Progenitor cell of endocrine pancreas (in vitro differentiated cells): Measurements from ENCODE around the gene DSG4. TPM values are rescaled to one million over a fixed set of nuclear protein-coding genes. Genes with fewer than 3 reads are reported as not detected.

Source experiments
- DNase-seq: peaks from one replicate; pipeline ENCODE4 v3.0.0; 2021; ENCODE audit warnings: low spot score; ENCODE audit not compliant: unreplicated experiment
- H3K27ac Mint-ChIP-seq: 2 replicates; pipeline ENCODE4 v1.8.0; 2021; ENCODE audit warnings: mild to moderate bottlenecking, moderate library complexity, mixed read lengths
- H3K27me3 Mint-ChIP-seq: 2 replicates; pipeline ENCODE4 v1.8.0; 2021; ENCODE audit warnings: mixed read lengths
- H3K36me3 Mint-ChIP-seq: 2 replicates; pipeline ENCODE4 v1.8.0; 2022; ENCODE audit warnings: mixed read lengths; ENCODE audit not compliant: insufficient read depth
- H3K4me1 Mint-ChIP-seq: 2 replicates; pipeline ENCODE4 v1.8.0; 2021; ENCODE audit warnings: low read depth, mixed read lengths
- H3K4me3 Mint-ChIP-seq: 2 replicates; pipeline ENCODE4 v1.8.0; 2021; ENCODE audit warnings: low read depth, mild to moderate bottlenecking, moderate library complexity, mixed read lengths
- H3K9me3 Mint-ChIP-seq: 2 replicates; pipeline ENCODE4 v1.8.0; 2021; ENCODE audit warnings: low read depth, mixed read lengths
- CTCF ChIP-seq: fragments of 200-600 bp; sonication (generic); IDR thresholded peaks from one replicate; pipeline ENCODE4 v1.5.0; 2021; ENCODE audit warnings: antibody characterized with exemption, mild to moderate bottlenecking; ENCODE audit not compliant: unreplicated experiment
- total RNA-seq: library from RNA; stranded (reverse); gene quantifications from 2 replicates; pipeline ENCODE4 v1.2.1, GENCODE V29; 2021

DSG4 gene
- total RNA-seq, 1 donor from 2014 or later, result not detected

- no peak for TF ChIP-seq CTCF
- Mint-ChIP-seq H3K36me3 (peaks cover 2% of the 10 kb centered on the region), H3K27ac (no peak overlapping the region), H3K4me3 (no peak overlapping the region), H3K9me3 (peaks cover 11% of the 10 kb centered on the region), H3K4me1 (peaks cover 1% of the 10 kb centered on the region), H3K27me3 (no peaks in the 10 kb centered on the region)
- no peak for DNase-seq
Measured at GRCh38 chr18:31428211-31428610, 51.6 kb downstream of the DSG4 start.

GRCh38 chr18:31429623-31430022 is 53.0 kb downstream of the DSG4 start:
- peaks cover 1% of the 10 kb centered on the region for H3K4me1 Mint-ChIP-seq
- H3K27ac Mint-ChIP-seq, result no peak overlapping the region
- TF ChIP-seq CTCF, result no peak
- no peak for DNase-seq
- H3K4me3 Mint-ChIP-seq, result no peak overlapping the region
- no peaks in the 10 kb centered on the region for H3K27me3 Mint-ChIP-seq
- peaks cover 2% of the 10 kb centered on the region for H3K36me3 Mint-ChIP-seq
- H3K9me3 Mint-ChIP-seq, result peaks cover 15% of the 10 kb centered on the region

- H3K4me1 Mint-ChIP-seq, result peaks cover 1% of the 10 kb centered on the region
- peaks cover 2% of the 10 kb centered on the region for H3K36me3 Mint-ChIP-seq
- no peak for TF ChIP-seq CTCF
- no peaks in the 10 kb centered on the region for H3K27me3 Mint-ChIP-seq
- H3K9me3 Mint-ChIP-seq, result peaks cover 18% of the 10 kb centered on the region
- no peak overlapping the region for H3K27ac Mint-ChIP-seq
- no peak overlapping the region for H3K4me3 Mint-ChIP-seq
- no peak for DNase-seq
Measured at GRCh38 chr18:31430072-31430471, 53.5 kb downstream of the DSG4 start.

GRCh38 chr18:31430554-31430953 is 54.0 kb downstream of the DSG4 start:
- Mint-ChIP-seq H3K27ac (no peak overlapping the region), H3K4me3 (no peak overlapping the region)

GRCh38 chr18:31432316-31432715 is 55.7 kb downstream of the DSG4 start:
- no peak overlapping the region for H3K4me3 Mint-ChIP-seq
- H3K27ac Mint-ChIP-seq, result no peak overlapping the region

More at GRCh38 chr18:31430554-31430953, 54.0 kb downstream of the DSG4 start:
- Mint-ChIP-seq H3K27me3 (no peaks in the 10 kb centered on the region), H3K9me3 (peaks cover 18% of the 10 kb centered on the region), H3K36me3 (peaks cover 2% of the 10 kb centered on the region), H3K4me1 (peaks cover 1% of the 10 kb centered on the region)
- no peak for DNase-seq
- TF ChIP-seq CTCF, result no peak

More at GRCh38 chr18:31432316-31432715, 55.7 kb downstream of the DSG4 start:
- Mint-ChIP-seq H3K9me3 (peaks cover 18% of the 10 kb centered on the region), H3K4me1 (peaks cover 1% of the 10 kb centered on the region), H3K36me3 (peaks cover 2% of the 10 kb centered on the region), H3K27me3 (no peaks in the 10 kb centered on the region)
- DNase-seq, result no peak
- TF ChIP-seq CTCF, result no peak
